NCI-H2081 (cell line): Measurements from ENCODE around the gene SPO11.

ENCODE experiments used
- DNase-seq, 2 experiments: peaks; one replicate each; lab custom pipeline; 2025; lab: John Stamatoyannopoulos, UW

SPO11 gene

DNA sequence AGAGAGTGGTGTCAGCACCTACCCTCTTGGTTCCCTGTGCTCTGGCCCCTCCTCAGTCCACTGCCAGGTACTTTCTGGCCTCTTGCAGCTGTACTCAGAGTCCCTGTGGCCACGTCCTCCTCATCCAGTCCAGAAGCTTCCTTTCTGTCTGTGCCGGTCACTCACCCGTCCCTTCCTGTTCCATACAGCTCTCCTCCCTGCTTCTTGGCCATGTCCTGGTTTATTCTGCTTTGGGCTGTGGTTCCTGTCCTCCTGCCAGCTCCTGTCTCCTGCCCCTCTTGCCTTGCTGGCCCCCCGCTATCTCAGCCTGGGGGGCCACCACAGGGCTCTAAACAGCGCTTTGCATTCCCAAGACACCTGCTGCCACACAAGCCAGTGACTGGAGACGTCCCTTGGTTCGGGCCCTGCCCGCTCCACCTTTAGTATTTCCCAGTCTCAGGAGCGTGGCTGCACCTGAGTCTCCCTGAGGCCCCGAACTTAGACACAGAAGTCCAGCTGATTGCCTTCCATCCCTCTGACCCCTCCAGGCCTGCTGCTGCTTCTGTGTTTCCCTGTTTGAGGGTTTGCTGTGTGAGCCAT lies 46.1 kb downstream of the SPO11 start:
- no peak for DNase-seq

DNA sequence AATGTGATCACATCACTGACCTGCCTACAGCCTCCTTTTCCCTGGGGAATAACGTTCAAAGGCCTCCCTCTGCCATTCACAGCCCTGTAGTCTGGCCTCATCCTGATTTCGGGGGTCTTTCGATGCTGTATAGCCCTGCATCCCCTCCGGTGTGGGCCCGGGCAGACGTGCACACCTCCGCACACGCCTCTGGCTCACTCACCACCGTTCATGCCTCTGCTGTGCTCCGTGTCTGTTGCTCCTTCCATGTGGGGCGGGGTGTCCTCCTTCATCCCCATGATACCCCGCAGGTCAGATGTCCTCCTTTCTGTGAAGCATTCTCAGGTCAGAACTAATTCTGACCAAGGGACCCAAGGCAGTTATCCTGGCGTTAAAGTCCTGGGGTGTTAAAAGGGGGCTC lies 47.7 kb downstream of the SPO11 start:
- no peak for DNase-seq

DNA sequence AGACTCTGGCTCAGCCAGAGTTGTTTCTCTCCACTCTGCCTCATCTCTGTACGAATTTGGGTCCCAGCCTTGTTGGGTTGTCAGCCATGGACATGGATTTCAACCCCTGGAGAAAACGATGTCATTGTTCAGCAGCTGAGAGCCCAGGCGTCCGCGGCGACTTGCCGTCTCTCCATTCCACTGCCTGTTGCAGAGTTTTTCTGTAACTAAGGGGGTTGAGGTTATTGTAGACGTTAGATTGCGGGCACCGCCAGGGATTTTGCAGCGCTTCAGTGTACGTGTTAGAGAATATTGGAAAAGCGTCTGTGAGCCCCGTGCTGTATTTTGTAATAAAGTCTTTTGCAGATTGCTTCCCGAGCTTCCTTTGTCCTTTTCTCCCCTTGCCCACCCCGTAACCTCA lies 48.5 kb downstream of the SPO11 start:
- DNase-seq = no peak

DNA sequence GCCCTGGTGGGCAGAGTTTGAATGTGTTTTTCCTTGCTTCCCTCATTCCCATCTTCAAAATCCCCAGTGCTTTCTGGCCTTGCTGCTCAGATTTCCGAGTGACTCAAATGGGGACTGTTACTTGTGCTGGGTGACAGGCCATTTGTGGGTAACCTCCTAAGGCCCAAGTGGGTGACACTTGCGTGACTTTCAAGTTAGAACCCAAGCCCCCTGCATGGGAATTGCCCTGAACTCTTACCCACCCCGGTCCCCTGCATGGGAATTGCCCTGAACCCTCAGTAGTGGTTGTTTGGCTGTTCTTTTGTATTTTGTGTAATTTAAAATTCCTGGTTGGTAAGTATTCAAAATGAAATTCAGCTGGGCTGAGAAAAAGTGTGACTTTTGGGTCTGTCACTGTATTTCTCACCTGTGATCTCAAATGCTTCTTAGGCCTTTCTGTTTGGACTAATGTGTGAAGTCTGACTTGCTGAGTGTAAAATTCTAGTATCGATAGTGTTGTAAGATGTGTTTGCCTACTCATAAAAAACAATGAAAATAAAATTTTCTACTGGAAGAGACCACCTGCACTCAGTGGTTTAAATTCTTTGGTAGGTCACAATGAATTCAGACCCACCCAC lies 49.2 kb downstream of the SPO11 start:
- DNase-seq = no peak

- DNase-seq = no peak
Measured at GRCh38 chr20:57379263-57379647, 49.7 kb downstream of the SPO11 start.

DNA sequence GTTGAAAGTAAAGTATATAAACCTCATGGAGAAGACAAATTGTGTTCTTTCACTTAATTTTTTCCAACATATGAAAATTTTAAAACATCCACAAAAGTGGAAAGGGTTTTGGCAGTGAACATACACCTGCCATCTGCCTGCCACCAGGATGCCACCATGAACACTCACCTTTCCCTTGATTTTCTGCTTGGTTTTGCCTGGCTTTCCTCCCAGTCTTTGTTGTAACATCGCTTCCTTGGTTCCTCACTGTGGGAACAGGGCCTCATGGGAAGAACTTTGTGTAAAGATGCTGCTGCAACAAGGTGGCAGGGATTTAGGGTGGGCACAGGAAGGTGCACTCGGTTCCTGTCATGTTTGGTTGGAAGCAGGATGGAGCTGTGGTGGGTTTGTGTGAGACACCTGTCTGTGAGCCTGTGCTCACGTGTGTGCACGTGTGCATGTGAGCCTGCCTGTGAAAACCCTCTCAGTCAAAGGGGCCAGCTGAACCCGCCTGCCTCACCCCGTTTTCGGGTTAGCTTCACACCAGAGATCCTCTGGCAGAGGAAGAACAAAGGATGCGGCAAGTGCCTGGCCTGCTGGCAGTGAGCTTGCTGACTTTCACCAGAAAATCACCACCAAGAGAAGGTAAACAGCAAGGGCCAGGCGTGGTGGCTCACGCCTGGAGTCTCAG lies 50.6 kb downstream of the SPO11 start:
- DNase-seq = no peak

DNA sequence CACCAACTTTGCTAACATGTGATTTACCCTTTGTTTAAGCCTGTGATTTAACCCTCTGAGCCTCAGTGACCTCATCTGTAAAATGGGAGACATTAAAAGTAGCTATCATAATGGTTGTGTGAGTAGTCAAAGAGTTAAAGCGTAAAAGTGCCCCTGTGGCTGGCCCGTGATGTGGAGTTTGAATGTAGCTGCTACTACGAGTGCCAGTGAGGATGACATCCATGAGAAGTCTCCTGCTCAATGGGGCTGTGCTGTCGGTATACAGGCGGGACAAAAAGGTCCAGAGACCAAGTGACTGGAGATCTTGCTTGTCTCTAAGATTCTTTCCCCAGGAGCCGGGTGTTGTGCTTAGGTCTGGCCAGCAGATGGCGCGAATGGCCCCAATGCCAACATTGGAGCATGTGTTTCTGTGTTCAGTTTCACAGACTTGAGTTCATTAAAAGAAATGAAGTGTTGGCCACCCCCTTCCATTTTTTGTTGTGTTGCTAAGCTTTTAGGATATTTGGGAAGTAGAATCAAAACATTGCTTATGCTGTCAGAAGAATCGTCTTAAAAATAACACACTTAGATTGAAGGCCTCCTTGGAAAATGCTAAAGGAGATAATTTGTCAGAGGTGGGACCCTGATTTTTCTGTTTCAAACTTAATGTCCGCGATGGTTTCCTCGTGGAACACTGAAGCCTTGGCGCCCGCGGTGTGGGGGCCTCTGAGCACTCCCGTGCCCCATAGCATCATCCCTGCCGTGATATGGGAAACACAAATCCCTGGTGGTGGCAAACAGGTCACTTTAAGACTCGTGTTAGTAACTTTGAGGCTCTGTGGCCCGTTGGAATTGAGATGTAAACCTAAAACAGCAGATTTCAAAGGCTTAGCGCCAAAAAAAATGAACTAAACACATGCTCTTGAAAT lies 52.2 kb downstream of the SPO11 start:
- peak; percentile 46 to 55 for DNase-seq

DNA sequence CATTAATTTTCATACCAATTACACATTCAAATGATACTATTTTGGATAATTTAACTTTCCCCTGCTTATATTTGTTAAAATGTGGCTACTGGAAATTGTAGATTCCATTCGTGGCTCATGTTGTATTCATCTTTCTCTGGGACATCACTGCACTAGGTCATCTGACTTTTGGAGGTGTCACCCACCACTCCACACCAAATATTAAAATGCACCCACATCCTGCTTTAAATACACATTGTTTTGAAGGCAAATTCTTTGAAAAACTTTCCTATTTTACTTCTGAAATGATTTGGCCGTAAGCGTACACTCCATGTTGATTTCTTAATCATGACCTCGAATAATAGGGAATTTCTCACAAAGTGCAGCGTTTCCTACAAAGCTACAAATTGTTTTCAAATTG lies 52.9 kb downstream of the SPO11 start:
- DNase-seq = no peak

DNA sequence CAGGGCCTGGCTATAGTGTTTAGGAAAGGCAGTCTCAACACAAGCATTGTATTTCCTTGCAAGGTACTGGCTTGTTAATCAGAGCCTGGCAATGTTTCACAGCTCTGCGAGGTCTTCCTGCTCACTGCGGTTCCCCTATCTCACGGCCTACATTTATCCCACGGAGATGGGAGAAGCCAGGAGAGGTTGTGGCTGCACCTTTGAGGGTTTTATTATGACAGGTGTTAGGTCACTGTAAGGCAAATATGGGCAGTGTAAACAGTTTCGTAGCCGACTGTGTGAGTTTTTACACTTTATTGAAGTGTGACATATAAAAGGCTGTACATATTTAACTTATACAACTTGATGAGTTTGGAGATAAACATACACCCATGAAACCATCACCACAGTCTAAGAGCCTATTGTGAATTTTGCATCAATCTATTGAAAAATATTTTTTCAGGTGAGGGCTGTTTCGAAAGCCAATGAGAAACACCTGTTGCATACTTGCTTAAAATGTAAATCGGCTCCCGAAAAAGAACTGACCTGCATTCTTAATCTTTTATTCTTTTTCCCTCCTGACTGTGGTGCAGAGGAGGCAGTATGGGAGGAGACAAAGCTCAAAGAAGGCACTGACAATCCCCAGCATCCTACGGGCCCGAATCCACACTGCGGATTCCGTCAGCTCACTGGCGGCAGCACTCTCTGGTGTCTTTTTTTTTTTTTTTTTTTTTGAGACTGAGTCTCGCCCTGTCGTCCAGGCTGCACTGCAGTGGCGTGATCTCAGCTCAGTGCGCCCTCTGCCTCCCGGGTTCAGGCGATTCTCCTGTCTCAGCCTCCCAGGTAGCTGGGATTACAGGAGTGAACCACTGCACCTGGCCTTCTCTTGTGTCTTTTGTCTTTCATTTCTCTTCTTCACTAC lies 54.1 kb downstream of the SPO11 start:
- peak in 1 of 2 experiments; percentile 8 for DNase-seq

DNA sequence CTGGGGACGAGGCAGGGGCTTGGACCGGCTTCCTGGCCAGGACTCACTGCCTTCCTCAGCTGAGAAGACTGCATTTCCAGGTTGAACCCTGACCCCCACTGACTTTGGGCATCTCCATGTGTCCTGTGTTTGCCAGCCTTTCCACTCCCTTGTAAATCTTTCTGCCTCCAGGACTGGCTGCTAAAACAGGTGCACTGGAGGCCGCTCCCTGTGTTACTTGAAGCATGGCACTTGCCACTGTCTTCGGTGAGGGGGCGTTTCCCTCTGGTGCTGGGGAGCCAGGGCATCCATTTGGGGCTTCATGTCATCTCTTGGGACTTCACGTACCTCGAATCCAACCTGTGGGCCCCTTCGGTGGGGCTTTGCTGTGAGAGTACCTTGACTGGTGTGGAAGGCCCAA lies 54.9 kb downstream of the SPO11 start:
- no peak for DNase-seq

- DNase-seq = no peak
Measured at GRCh38 chr20:57384953-57385761, 55.6 kb downstream of the SPO11 start.

- DNase-seq = no peak
Measured at GRCh38 chr20:57385940-57386339, 56.3 kb downstream of the SPO11 start.

DNA sequence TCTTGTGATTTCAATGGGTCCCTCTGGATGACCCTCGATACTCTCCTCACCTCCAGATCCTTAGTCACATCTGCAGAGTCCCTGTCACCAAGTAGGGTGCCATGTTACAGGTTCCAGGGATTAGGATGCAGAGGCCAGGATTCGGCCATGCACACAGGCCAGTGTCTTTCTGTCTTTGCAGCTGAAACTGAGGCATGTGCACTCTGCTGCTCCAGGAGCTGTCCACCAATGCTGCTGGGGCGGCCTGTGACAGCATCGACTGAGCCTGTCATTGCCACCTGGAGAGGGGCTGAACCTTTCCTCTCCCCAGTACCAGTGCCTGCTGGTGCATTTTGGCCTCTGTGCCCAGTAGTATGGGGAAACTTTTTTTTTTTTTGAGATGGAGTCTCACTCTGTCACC lies 57.2 kb downstream of the SPO11 start:
- no peak for DNase-seq

- DNase-seq = no peak
Measured at GRCh38 chr20:57387463-57387862, 57.9 kb downstream of the SPO11 start.

DNA sequence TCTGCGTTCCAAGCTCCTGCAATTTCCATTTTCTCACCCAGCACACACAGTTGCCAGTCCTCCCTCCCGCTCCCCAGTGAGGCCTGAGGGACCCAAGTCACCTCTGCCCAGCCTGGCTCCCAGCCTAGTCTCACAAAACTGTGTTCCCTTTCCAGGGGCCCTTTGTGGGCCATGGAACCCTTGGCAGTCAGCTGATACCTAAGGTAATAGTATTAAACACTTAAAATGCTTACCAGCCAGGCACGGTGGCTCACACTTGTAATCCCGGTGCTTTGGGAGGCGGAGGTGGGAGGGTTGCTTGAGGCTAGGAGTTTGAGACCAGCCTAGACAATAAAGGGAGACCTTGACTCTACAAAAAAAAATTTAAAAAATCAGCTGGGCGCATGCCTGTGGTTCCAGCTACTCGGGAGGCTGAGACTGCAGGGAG lies 58.4 kb downstream of the SPO11 start:
- DNase-seq = no peak

- DNase-seq = no peak
Measured at GRCh38 chr20:57388953-57389694, 59.5 kb downstream of the SPO11 start.

DNA sequence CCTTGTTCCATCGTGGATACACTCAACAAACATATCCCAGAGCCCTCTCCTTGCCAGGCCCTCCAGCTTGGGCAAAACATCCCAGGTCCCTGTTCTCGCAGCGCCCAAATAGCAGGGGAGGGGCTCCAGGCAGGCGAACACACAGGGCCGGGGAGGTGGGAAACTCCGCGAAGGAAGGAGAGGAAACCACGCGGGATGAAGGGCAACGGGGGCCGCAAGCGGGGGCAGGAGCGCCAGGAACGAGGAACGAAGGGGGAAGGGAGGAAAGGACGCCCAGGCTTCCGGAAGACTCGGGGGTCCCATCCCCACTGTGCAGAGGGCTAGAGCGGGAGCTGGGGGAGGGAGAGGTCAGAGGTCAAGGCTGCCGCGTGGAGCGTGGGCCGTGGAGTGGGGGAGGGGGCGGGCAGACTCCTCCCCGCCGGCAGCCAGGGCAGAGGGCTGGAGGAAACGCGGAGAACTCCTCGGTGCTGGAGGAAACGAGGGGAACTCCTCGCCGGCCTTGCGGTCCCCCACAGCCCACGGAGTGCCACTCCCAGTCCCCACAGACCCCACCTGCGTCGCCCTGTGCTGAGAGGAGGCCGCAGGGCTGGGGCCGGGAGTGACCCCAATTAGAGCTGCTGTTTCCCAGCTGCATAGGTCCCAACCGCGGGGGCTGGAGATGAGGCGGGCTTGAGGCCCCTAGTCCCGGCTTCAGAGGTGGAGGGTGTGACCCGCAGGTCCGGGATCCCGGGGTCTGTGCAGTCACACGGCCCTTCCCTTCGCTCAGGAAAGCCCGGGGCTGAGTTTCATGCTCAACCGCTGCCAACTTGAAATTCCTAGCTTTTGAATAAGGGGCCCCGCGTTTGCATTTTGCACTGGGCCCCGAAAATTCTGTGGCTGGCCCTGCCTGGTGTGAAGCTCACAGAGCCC lies 60.3 kb downstream of the SPO11 start:
- no peak for DNase-seq

DNA sequence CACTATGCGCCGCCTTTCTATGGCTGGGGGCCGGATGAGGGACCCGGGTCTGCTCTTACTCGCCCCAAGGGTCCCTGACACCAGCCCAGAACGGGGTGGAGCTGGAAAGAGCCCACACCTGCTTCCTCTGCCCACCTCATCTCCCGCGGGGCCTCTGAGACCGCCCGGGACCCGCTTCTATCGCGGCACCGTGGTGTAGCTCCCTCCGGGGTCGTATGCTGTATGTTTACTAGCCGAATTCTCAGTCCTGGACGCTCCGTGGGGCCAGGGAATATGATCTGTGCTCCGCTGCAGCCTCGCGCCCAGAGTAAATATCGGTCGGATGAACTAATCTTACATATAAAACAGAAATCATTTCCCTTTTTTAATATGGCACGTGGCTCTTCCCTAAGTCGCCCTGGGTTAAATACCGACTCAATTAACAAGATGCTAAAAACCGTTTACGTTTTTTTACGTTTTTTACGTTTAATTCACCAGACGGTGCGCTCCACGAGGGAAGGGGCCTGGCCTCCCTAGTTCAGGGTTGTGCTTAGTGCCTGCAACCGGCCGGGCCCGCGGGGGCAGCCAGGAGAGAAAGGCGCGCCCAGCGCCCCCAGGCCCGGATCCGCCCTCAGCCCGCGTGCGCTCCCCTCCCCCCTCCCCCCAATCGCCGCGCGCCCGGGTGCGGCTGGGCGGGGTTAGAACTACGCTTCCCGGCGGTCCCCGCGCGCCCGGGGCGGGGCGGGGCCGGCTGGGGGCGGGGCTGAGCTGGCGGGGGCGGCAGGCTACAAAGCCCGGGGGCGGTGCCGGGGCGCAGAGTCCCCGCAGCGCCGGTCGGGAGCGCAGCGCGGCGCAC lies 61.2 kb downstream of the SPO11 start, which contains the start of gene RBM38:
Gene RBM38 (plus strand): TSS at position 793 of the 835 bp plus-strand sequence. CDS start 186 bp downstream, outside the sequence.
- DNase-seq = peak; percentile 67 to 79
